ENCODE results near the gene RSBN1L.

Gene RSBN1L

DNA sequence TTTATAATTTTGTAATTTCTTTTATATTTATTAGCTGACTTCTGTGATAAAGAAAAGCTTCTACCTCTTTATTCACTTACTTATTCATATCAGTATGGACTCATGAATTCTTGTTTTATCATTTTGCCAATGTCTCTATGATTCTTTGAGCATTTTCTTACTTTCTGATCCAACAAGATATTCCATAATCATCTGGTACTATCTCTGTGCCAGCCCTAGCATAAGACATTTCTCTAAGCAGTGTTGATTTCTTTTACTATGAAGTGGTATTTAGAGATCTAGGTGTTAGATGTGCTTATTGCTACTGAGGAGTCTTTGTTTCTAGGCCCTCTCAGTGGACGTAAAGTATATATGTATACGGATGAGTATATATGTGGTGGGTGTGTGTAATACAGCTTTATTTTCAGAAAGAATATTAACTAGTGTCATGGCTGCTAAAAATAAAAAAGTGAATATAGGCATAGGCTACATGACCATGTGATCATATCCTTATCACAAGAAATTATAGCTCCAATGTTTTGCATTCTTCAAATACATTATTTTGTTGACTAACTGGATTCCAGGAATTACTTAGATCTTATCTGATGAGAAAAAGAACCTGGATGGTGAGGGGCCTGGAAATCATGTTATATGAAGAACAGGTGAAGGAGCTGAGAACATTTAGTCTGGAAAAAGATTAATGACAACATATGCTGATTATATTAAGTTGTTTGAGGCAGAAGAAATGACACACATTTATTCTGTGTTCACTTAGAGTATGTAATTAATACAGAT, 115.4 kb downstream of the RSBN1L start:
- DNase-seq, result no peak

DNA sequence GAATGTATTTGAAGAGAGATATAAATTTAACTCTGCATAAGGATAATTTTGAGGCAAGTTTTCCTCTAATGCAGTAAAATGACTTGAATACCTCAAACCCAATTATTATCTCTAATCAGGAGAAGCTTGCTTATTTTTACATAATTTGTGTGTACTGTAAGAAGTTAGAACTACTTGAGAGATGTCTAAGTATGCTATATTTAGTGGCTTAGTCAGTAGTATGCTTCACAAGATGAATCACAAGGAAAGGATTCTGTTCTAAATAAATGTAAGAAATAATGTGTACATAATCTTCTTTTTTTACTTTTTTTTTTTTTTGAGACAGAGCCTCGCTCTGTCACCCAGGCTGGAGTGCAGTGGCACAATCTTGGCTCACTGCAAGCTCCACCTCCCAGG, 116.0 kb downstream of the RSBN1L start:
- DNase-seq, result no peak

DNA sequence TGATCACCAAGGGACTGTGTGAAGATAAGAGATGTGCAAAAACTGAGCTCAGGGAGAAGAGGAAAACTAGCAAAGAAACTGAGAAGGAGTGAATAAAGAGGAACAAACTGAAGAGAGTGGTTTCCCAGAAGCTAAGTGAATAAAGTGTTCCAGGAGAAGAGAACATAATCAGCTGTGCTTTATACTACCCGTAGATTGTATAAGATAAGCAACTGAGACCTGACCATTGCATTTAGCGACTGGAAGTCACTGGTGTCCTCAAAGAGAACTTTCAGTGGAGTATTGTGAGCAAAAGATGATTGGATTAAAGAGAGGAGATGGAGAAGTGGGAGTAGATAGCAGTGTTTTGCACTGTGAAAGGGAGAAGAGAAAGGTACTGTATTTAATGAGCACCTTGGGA, 116.9 kb downstream of the RSBN1L start:
- DNase-seq, result no peak

DNA sequence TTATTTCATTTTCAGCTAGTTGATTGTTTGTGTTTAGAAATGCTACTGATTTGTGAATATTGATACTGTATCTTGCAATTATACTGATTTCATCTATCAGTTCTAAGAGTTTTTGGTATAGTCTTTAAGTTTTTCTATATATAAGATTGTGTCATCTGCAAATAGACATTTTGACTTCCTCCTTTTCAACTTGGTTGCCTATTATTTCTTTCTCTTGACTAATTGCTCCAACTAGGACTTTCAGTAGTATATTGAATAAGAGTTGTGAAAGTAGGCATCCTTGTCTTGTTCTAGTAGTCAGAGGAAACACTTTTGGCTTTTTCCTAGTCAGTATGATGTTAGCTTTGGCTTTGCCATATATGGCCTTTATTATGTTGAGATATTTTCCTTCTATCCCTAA, 122.8 kb downstream of the RSBN1L start:
- DNase-seq, result no peak

DNA sequence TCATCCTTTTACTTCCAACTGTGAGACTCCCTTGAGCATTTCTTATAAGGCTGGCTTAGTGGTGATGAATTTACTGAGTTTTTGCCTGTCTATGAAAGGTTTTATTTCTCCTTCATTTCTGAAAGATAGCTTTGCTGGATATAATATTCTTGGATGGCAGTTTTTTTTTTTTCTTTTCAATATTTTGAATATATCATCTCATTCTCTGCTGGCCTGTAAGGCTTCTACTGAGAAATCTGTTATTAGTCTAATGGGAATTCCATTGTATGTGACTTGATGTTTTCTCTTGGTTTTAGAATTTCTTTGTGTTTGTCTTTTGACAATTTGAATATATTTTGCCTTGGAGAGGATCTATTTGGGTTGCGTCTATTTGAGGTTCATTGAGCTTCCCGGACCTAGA, 124.7 kb downstream of the RSBN1L start:
- no peak for DNase-seq

DNA sequence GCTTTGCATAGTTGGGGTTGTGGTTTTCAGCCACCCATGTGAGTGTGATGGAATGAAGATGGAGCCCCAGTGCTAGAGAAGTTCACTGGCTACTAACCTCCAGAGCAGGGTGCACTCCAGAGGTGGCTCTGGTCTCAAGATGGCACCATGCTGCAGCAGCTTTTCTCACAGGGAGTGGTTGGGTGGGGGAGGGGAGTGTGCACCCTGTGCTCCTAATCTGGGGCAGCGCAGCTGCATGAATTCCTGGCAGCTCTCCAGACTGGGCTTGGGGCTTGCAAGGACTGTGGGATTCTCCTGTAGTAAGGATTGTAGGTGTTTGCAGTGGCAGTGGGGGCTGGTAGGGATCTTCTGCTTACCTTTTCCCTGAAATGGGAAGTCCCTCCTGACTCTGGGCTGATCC, 126.0 kb downstream of the RSBN1L start:
- DNase-seq, result no peak

DNA sequence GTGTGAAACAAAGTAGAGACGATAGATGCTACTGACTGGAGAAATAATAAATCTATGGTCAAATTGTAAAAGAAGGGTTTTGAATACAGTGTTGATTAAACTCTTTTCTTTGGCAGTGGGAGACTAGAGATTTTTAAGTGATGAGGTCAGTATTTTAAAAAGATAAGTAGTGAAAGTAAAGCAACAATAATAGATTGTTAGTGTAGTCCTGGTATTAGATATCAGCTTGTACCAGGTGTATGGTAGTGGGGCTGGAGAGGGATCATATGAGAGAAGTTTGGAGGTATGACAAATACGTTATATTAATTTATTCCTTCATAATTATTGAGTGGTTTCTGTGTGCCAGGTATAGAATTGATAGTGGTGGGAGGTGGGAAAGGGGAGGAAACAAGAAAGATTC, 127.5 kb downstream of the RSBN1L start:
- no peak for DNase-seq

DNA sequence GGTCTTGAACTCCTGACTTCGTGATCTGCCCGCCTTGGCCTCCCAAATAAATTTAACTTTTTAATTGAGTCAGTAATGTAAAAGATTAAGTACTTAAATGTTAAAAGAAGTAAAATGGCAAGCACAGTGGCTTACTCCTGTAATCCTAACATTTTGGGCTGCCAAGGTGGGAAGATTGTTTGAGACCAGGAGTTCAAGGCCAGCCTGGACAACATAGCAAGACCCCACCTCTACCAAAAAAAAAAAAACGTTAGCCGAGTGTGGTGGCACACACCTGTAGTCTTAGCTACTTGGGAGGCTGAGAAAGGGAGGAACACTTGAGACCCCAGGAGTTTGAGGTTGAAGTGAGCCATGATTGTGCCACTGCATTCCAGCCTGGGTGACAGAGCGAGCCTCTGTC, 128.4 kb downstream of the RSBN1L start:
- no peak for DNase-seq

DNA sequence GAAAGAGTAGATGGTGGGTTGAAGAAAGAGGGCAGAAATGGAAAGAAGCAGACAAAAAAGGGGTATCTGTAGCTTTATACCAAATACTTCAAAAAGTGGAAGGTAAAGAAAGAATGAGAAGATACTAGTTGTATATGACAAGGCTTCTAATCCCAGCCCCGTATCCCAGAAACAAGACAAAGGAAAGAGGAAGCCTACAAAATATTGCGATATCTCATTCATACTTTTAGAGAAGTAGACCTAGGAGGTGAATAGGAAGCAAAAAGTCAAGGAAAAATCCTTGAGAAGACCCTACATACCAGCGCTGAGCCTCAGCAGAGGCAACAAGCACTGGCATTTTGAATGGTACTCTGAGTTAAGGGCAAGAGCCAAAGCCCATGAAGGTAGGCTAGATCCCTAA, 128.9 kb downstream of the RSBN1L start:
- no peak for DNase-seq

DNA sequence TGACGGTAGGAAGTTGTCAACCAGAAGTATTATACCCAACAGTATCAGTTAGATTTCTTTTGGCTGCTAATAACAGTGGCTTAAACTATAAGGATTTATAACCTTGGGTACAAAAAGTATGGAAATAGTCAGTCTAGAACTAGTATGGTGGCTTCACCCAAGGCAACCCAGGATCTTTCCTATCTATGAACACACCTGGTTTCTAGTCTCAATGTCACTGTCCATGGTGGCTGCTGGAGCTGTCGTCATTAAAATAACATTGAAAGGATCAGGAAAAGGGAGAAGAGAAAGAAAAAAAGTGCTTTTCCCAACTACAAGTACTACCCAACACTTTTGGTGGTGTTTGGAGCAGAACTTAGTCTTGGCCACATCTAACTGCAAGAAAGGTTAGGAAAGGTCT, 130.0 kb downstream of the RSBN1L start:
- no peak for DNase-seq

DNA sequence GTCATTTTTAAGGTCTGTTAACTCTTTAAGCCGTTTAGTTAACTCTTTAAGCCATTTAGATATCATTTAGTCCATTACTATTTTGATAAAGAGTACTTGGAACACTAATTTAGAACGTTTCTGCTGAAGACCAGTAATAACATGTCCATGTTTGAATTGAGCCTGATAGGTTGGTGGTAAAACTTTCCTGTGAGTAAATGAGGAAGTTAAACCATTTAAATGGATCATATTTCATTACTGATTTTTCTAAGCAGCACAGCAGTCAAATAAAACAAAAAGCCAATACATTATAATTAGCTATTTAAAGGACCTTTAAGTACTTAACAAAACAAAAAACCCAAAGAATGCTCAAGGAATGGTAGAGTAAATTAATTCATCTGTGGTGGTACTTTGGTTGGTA, 131.7 kb downstream of the RSBN1L start:
- DNase-seq, result no peak

DNA sequence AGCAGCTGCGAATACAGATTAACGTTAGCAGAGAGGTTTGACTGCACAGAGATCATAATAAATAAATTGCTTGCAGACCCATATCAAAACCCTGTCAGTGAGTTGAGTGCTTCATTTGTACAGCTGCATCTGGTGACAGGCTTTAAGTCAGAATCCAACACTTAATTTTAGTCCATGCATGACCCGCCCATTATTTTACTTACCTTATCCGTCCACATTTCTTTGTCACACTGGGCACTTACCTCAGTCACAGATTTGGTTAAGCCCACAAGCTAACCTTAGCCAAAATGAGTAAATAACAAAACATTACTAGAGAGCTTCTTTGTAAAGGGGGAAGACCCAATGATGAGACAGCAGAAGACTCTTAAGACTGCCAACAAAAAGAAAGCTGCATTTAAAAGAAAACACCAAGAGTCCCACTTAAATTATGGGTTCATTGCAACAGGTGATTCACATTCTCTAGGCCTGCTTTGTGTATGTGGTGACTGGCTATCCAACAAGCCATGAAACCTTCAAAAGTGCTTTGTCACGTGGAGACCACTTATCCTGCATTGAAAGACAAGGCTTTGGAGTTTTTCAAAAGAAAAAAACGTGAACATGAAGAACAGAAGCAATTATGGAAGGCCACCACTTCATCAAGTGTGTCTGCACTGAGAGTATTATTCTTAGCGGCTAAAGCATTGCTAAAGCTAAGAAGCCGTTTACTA, 134.5 kb downstream of the RSBN1L start:
- DNase-seq, result no peak

DNA sequence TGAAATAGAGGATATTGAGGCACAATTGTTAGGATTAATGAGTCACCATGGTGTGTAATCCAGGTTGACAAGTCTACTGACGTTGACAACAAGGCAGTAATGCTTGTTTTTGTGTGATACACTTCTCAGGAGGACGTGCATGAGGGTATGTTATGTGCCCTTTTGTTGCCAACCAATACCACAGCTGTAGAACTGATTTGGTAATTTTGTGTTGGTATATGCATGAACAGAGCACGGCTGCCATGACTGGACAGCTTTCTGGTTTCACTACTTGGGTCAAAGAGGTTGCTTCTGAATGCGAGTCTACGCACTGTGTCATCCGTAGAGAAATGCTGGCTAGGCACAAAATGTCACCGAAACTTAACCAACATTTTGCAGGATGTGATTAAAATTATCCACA, 135.2 kb downstream of the RSBN1L start:
- peak; percentile 42 for DNase-seq

DNA sequence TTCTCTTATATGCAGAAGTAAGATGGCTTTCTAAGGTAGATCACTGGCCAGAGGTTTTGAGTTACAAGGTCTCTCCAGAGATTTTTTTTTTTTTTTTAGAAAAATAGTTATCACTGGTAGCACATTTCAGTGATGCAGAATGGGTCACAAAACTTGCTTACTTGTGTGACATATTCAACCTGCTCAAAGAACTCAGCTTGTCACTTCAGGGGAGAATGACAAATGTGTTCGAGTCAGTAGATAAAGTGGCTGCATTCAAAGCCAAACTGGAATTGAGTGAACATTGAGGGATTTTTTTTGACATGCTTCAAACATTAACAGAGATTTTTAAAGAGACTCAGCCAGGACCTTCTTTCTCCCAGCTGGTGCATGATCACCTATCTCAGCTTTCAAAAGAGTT, 135.7 kb downstream of the RSBN1L start:
- DNase-seq, result no peak
